ENCODE measurements around the gene MASP2. TPM values are rescaled to one million over a fixed set of nuclear protein-coding genes. Genes with fewer than 3 reads are reported as not detected.
"Not testable (repeated sequence)": the region's sequence is repeated elsewhere in the genome, so short reads cannot be mapped to it uniquely, and the experiment has no call there.

MASP2 gene
- total RNA-seq, 4 donors from 2014 or later: not detected

- peaks cover 63 to 91% (median 83%) of the 10 kb centered on the region in 4 donors for H3K36me3 ChIP-seq
Measured at GRCh38 chr1:11024154-11024873, 22.7 kb downstream of the MASP2 start.

GRCh38 chr1:11023201-11023600 is 23.8 kb downstream of the MASP2 start:
- no peak for DNase-seq (ENCODE audit: extremely low spot score)
- Histone ChIP-seq H3K36me3 (peaks cover 72 to 100% (median 94%) of the 10 kb centered on the region in 4 donors), H3K9me3 (no peaks in the 10 kb centered on the region), H3K4me1 (peaks cover 0 to 16% (median 1%) of the 10 kb centered on the region in 4 donors), H3K4me3 (no peak overlapping the region), H3K27me3 (no peaks in the 10 kb centered on the region), H3K27ac (replicated peaks in 1 of 4) (no peak overlapping the region)
- whole genome bisulfite sequencing: 89% methylated on average over 14 of the region's 14 CpGs
- intact Hi-C loops (cut with DNase I): no loop called here
- TF ChIP-seq POLR2A (IDR thresholded peaks at IDR 0.05; ENCODE audit: low read depth) (no peak), POLR2AphosphoS5 (IDR thresholded peaks at IDR 0.05) (no peak), EP300 (IDR thresholded peaks at IDR 0.05) (no peak), CTCF (IDR thresholded peaks at IDR 0.05) (no peak)

More at GRCh38 chr1:11024154-11024873, 22.7 kb downstream of the MASP2 start:
- H3K4me3 ChIP-seq: no peak overlapping the region
- intact Hi-C loops (cut with DNase I): no loop called here
- no peak overlapping the region for H3K27ac ChIP-seq (replicated peaks in 1 of 4)
- H3K27me3 ChIP-seq: no peaks in the 10 kb centered on the region
- TF ChIP-seq POLR2A (IDR thresholded peaks at IDR 0.05; ENCODE audit: low read depth) (no peak), CTCF (IDR thresholded peaks at IDR 0.05) (no peak), EP300 (IDR thresholded peaks at IDR 0.05) (no peak), POLR2AphosphoS5 (IDR thresholded peaks at IDR 0.05) (no peak)
- 93% methylated on average over 3 of the region's 3 CpGs for WGBS
- DNase-seq (ENCODE audit: extremely low spot score): no peak
- H3K4me1 ChIP-seq: peaks cover 0 to 8% (median 0%) of the 10 kb centered on the region in 4 donors
- no peaks in the 10 kb centered on the region for H3K9me3 ChIP-seq

GRCh38 chr1:11019971-11020370 is 27.1 kb downstream of the MASP2 start:
- no peak for DNase-seq (ENCODE audit: extremely low spot score)
- 83% methylated on average over 7 of the region's 7 CpGs for WGBS
- peaks cover 91 to 100% (median 99%) of the 10 kb centered on the region in 4 donors for H3K36me3 ChIP-seq
- H3K4me1 ChIP-seq: peaks cover 17 to 46% (median 27%) of the 10 kb centered on the region in 4 donors
- H3K4me3 ChIP-seq: no peak overlapping the region
- intact Hi-C loops (cut with DNase I): no loop called here
- TF ChIP-seq POLR2AphosphoS5 (IDR thresholded peaks at IDR 0.05) (no peak), POLR2A (IDR thresholded peaks at IDR 0.05; ENCODE audit: low read depth) (no peak), EP300 (IDR thresholded peaks at IDR 0.05) (no peak), CTCF (IDR thresholded peaks at IDR 0.05) (no peak)
- H3K27ac ChIP-seq (replicated peaks in 1 of 4): no peak overlapping the region
- H3K9me3 ChIP-seq: no peaks in the 10 kb centered on the region
- no peaks in the 10 kb centered on the region for H3K27me3 ChIP-seq

- H3K4me3 ChIP-seq; DNase-seq (ENCODE audit: extremely low spot score); intact Hi-C loops (cut with DNase I); H3K9me3 ChIP-seq; H3K27ac ChIP-seq (replicated peaks in 1 of 4); H3K27me3 ChIP-seq: not testable (repeated sequence)
- peaks cover 95 to 100% (median 100%) of the 10 kb centered on the region in 4 donors for H3K36me3 ChIP-seq
- WGBS: 83% methylated on average over 8 of the region's 8 CpGs
- H3K4me1 ChIP-seq: peaks cover 23 to 51% (median 33%) of the 10 kb centered on the region in 4 donors
Measured at GRCh38 chr1:11019358-11019757, 27.7 kb downstream of the MASP2 start.

GRCh38 chr1:11013160-11013531 is 33.9 kb downstream of the MASP2 start:
- peak overlapping the region; percentile 71 to 97 (median 81) for H3K4me3 ChIP-seq
- peaks cover 45 to 48% (median 47%) of the 10 kb centered on the region in 4 donors for H3K36me3 ChIP-seq
- TF ChIP-seq EP300 (IDR thresholded peaks at IDR 0.05) (no peak), POLR2AphosphoS5 (IDR thresholded peaks at IDR 0.05) (no peak), CTCF (IDR thresholded peaks at IDR 0.05) (no peak), POLR2A (IDR thresholded peaks at IDR 0.05; ENCODE audit: low read depth) (no peak)
- DNase-seq (ENCODE audit: extremely low spot score): no peak
- intact Hi-C loops (cut with DNase I): no loop called here
- 2% methylated on average over 8 of the region's 11 CpGs for WGBS
- H3K4me1 ChIP-seq: peaks cover 37 to 58% (median 54%) of the 10 kb centered on the region in 4 donors
- no peaks in the 10 kb centered on the region for H3K27me3 ChIP-seq
- no peaks in the 10 kb centered on the region for H3K9me3 ChIP-seq
- H3K27ac ChIP-seq (replicated peaks in 1 of 4): peak overlapping the region; percentile 91 to 97 (median 94)
